Common myeloid progenitor, CD34-positive (primary cell): Measurements from ENCODE around the gene PFN4.
"Not testable (repeated sequence)": the region's sequence is repeated elsewhere in the genome, so short reads cannot be mapped to it uniquely, and the experiment has no call there.

Experiments used
- CTCF ChIA-PET: fragments of 350-600 bp; sonication (Branson Sonifier 250); formaldehyde crosslinking; loops from one replicate; lab custom pipeline; 2021; ENCODE audit warnings: antibody characterized with exemption; lab: Charles Lee
- POLR2A ChIA-PET: fragments of 350-600 bp; sonication (Branson Sonifier 250); formaldehyde crosslinking; loops from one replicate; lab custom pipeline; 2021; ENCODE audit warnings: antibody characterized with exemption; lab: Charles Lee
- DNase-seq, 3 donors: peaks; one replicate each; pipeline versions ENCODE4 v3.0.0 to v3.0.0-alpha.2; 2013
- H3K27ac ChIP-seq, 2 experiments: 1 replicate in 1 of 2; 2 replicates in 1 of 2; pipeline ENCODE4 v1.7.0; 2013; ENCODE audit warnings: inconsistent platforms in 2 of 2, low read length in 2 of 2, mild to moderate bottlenecking in 2 of 2, low read depth in 1 of 2, moderate library complexity in 1 of 2; ENCODE audit not compliant: severe bottlenecking in 2 of 2, insufficient read depth in 1 of 2, poor library complexity in 1 of 2
- H3K27me3 ChIP-seq, 5 experiments: replicated peaks in 2 of 5; 1 replicate in 3 of 5; 2 replicates in 2 of 5; pipeline versions ENCODE4 v1.6.1 to v1.7.0; 2013; ENCODE audit warnings: low read length in 4 of 5, mild to moderate bottlenecking in 2 of 5, moderate library complexity in 2 of 5, inconsistent platforms in 1 of 5; ENCODE audit not compliant: insufficient read depth in 5 of 5, control insufficient read depth in 4 of 5
- H3K36me3 ChIP-seq, 4 experiments: 1 replicate in 2 of 4; 2 replicates in 2 of 4; pipeline versions ENCODE4 v1.6.1 to v1.7.0; 2013; ENCODE audit warnings: low read length in 3 of 4, control low read depth in 1 of 4, mild to moderate bottlenecking in 1 of 4; ENCODE audit not compliant: control insufficient read depth in 4 of 4, insufficient read depth in 4 of 4
- H3K4me1 ChIP-seq, 4 experiments: 1 replicate in 3 of 4; 2 replicates in 1 of 4; pipeline versions ENCODE4 v1.6.1 to v1.7.1; 2013; ENCODE audit warnings: low read length in 3 of 4, mild to moderate bottlenecking in 3 of 4, control low read depth in 1 of 4, inconsistent platforms in 1 of 4, moderate library complexity in 1 of 4; ENCODE audit not compliant: control insufficient read depth in 4 of 4, insufficient read depth in 4 of 4; ENCODE audit errors: control extremely low read depth in 1 of 4
- H3K4me3 ChIP-seq, 7 experiments: 1 replicate in 4 of 7; 2 replicates in 3 of 7; pipeline versions ENCODE4 v1.5.1 to v1.7.0; 2013; ENCODE audit warnings: mild to moderate bottlenecking in 7 of 7, low read length in 6 of 7, moderate library complexity in 6 of 7, inconsistent platforms in 2 of 7, low read depth in 2 of 7, control low read depth in 1 of 7; ENCODE audit not compliant: insufficient read depth in 4 of 7, control insufficient read depth in 1 of 7; ENCODE audit errors: extremely low read depth in 1 of 7
- H3K9me3 ChIP-seq, 5 experiments: 1 replicate in 4 of 5; 2 replicates in 1 of 5; pipeline versions ENCODE4 v1.6.1 to v1.7.1; 2013; ENCODE audit warnings: low read length in 4 of 5, mild to moderate bottlenecking in 2 of 5, inconsistent platforms in 1 of 5, low read depth in 1 of 5, moderate library complexity in 1 of 5; ENCODE audit not compliant: control insufficient read depth in 4 of 5, insufficient read depth in 2 of 5; ENCODE audit errors: control extremely low read depth in 1 of 5
- WGBS: methylation state at CpG from one replicate; pipeline ENCODE4 v1.1.5; 2013; ENCODE audit not compliant: insufficient coverage; 5-methylcytosine and 5-hydroxymethylcytosine counted together

The PFN4 gene

GRCh38 chr2:24093270-24093669 lies 29.9 kb downstream of the PFN4 start:
- not testable (repeated sequence) for H3K27ac ChIP-seq, H3K4me3 ChIP-seq, DNase-seq, H3K4me1 ChIP-seq, H3K27me3 ChIP-seq, H3K9me3 ChIP-seq
- ChIA-PET POLR2A (interaction anchor here (1.5 kb wide), 1 partner anchor 9 kb away, joined by 3 read pairs; the partner anchor contains the start of gene TP53I3), CTCF (interaction anchor here (1.5 kb wide), 1 partner anchor 71 kb away, joined by 3 read pairs; no protein-coding TSS in a partner anchor)
- no CpG with 5 or more reads among the region's 5 CpGs for WGBS
- peaks cover 3 to 48% (median 16%) of the 10 kb centered on the region in 4 experiments for H3K36me3 ChIP-seq

- Histone ChIP-seq H3K27ac (no peak overlapping the region), H3K27me3 (no peaks in the 10 kb centered on the region), H3K9me3 (no peaks in the 10 kb centered on the region), H3K4me3 (no peak overlapping the region), H3K36me3 (peaks cover 3 to 30% (median 5%) of the 10 kb centered on the region in 4 experiments), H3K4me1 (peaks cover 4 to 13% (median 8%) of the 10 kb centered on the region in 4 experiments)
- no CpG with 5 or more reads among the region's 2 CpGs for WGBS
- ChIA-PET POLR2A (no interaction called here), CTCF (interaction anchor here (0.6 to 1.4 kb wide), 2 partner anchors 33 to 265 kb away, joined by 3 to 5 read pairs; no protein-coding TSS in a partner anchor)
- no peak for DNase-seq
These were observed 34.2 kb downstream of the PFN4 start for GRCh38 chr2:24088821-24089359.

- H3K9me3 ChIP-seq: no peaks in the 10 kb centered on the region
- H3K4me1 ChIP-seq: peaks cover 9 to 28% (median 20%) of the 10 kb centered on the region in 4 experiments
- H3K36me3 ChIP-seq: peaks cover 0 to 33% (median 6%) of the 10 kb centered on the region in 4 experiments
- no peak overlapping the region for H3K4me3 ChIP-seq
- no peak overlapping the region for H3K27ac ChIP-seq
- CTCF ChIA-PET: no interaction called here
- WGBS: 83% methylated on average over 1 of the region's 3 CpGs
- H3K27me3 ChIP-seq: no peaks in the 10 kb centered on the region
- DNase-seq: no peak
- POLR2A ChIA-PET: no interaction called here
These were observed 36.1 kb downstream of the PFN4 start for GRCh38 chr2:24087032-24087431.

GRCh38 chr2:24086241-24086640 lies 36.9 kb downstream of the PFN4 start:
- no CpG with 5 or more reads among the region's 1 CpG for WGBS
- ChIA-PET POLR2A (no interaction called here), CTCF (no interaction called here)

GRCh38 chr2:24085200-24085489 lies 38.0 kb downstream of the PFN4 start:
- CTCF ChIA-PET: interaction anchor here (0.8 to 3.0 kb wide), 15 partner anchors 9 to 157 kb away, joined by 3 to 25 read pairs (median 4); partner anchors contain the start of genes ATAD2B, SF3B6 and WDCP
- no peak for DNase-seq
- Histone ChIP-seq H3K4me3 (peak overlapping the region; percentile 77 to 91 (median 84)), H3K36me3 (peaks cover 0 to 44% (median 17%) of the 10 kb centered on the region in 4 experiments), H3K4me1 (peaks cover 12 to 28% (median 20%) of the 10 kb centered on the region in 4 experiments), H3K9me3 (no peaks in the 10 kb centered on the region), H3K27me3 (no peaks in the 10 kb centered on the region), H3K27ac (peak overlapping the region; percentile 46 to 82)
- POLR2A ChIA-PET: interaction anchor here (1.5 kb wide), 1 partner anchor 9 kb away, joined by 8 read pairs; the partner anchor contains the start of gene SF3B6
- 24% methylated on average over 10 of the region's 11 CpGs for WGBS

More at GRCh38 chr2:24086241-24086640, 36.9 kb downstream of the PFN4 start:
- DNase-seq: no peak
- Histone ChIP-seq H3K27ac (no peak overlapping the region), H3K4me1 (peaks cover 9 to 28% (median 20%) of the 10 kb centered on the region in 4 experiments), H3K4me3 (no peak overlapping the region), H3K27me3 (no peaks in the 10 kb centered on the region), H3K36me3 (peaks cover 0 to 40% (median 8%) of the 10 kb centered on the region in 4 experiments), H3K9me3 (no peaks in the 10 kb centered on the region)

- H3K4me1 ChIP-seq: peaks cover 12 to 28% (median 20%) of the 10 kb centered on the region in 4 experiments
- ChIA-PET CTCF (interaction anchor here (0.6 to 3.0 kb wide), 30 partner anchors 8 to 839 kb away, joined by 3 to 25 read pairs (median 4); partner anchors contain the start of genes ATAD2B, SF3B6 and WDCP), POLR2A (interaction anchor here (0.6 to 1.7 kb wide), 6 partner anchors 8 to 260 kb away, joined by 3 to 8 read pairs (median 4); partner anchors contain the start of genes ATAD2B and SF3B6)
- under 1% methylated on average over 32 of the region's 44 CpGs for WGBS
- H3K4me3 ChIP-seq: peak within 1 kb of the TSS; percentile 77 to 91 (median 84)
- H3K27me3 ChIP-seq: no peaks in the 10 kb centered on the region
- H3K36me3 ChIP-seq: peaks cover 0 to 44% (median 19%) of the 10 kb centered on the region in 4 experiments
- H3K27ac ChIP-seq: peak within 1 kb of the TSS; percentile 46 to 82
- no peaks in the 10 kb centered on the region for H3K9me3 ChIP-seq
- DNase-seq: peak; percentile 84 to 93 (median 91)
These were observed 38.5 kb downstream of the PFN4 start, which contains the start of gene TP53I3 for GRCh38 chr2:24084386-24085199. Gene TP53I3 (minus strand): TSS chr2:24084834. CDS start chr2:24084326, 508 bp downstream.
